ENCODE measurements around the gene SIGLEC15.
"Not testable (repeated sequence)": the region's sequence is repeated elsewhere in the genome, so short reads cannot be mapped to it uniquely, and the experiment has no call there.

Gene SIGLEC15

DNA sequence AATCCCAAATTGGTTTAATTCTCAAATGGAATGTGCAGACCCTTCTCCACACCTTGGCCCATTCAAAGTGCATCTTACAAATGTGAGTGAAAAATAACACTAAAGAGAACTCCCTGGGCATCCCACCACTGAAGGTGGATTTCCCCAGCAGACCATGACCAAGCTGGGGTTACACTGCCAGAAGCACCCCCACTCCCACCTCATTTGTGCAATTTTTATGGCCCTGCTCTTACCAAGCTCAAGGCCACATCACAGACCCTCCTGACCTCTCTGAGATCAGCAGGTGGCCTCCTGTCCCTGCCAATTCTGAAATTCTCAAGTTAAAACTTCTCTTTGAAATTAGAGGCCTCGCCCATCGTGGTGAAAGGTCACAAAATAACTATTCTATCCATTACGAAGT is 21.6 kb downstream of the SIGLEC15 start:
- no peak for DNase-seq

DNA sequence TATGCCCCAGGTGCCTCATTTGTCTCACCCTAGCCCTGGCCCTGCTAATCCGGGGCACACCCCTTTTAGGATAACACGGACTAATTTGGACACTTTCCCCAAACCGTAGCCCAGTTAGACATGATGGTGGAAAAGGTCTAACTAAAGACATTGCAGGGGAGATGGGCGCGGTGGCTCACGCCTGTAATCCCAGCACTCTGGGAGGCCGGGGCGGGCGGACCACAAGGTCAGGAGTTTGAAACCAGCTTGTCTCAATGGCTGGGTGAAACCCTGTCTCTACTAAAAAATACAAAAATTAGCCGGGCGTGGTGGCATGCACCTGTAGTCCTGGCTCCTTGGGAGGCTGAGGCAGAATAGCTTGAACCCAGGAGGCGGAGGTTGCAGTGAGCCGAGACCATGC is 23.2 kb downstream of the SIGLEC15 start:
- not testable (repeated sequence) for DNase-seq

DNA sequence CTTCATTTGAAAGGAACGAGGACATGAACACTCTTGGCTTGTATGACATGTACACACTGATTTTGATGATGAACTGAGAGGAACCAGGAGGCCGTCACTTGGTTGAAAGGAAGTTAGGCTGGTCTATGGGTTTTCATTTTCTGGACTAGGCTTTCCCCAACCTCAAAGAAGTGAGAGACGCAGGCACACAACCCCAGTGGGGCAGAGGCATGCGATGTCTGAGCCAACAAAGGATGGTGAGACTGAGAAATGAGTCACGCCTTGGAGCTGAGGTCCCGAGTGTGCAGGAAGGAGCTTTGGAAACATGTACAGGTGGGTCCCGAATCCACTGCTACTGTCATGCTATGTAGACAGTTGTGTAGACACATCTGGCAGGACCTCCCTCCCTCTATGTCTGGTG is 24.1 kb downstream of the SIGLEC15 start:
- no peak for DNase-seq

DNA sequence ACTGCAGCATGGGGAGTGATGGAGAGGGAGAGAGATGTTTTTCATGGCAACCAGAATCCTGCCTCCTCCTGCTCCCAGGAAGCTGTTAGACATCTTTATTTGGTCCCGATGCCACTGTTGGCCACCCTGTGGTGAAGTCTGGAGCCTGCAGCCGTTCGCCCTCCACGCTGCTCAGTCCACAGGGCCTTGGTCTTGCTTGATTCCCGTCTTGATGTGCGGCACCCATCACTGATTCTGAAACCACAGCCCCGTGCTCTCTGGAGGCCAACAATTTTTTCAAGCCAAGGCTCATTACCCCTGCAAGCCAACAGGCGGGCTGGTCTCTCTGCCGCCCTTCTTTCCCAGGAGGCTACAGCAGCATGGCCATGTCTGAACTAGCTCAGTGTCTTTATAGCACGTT is 24.5 kb downstream of the SIGLEC15 start:
- no peak for DNase-seq

DNA sequence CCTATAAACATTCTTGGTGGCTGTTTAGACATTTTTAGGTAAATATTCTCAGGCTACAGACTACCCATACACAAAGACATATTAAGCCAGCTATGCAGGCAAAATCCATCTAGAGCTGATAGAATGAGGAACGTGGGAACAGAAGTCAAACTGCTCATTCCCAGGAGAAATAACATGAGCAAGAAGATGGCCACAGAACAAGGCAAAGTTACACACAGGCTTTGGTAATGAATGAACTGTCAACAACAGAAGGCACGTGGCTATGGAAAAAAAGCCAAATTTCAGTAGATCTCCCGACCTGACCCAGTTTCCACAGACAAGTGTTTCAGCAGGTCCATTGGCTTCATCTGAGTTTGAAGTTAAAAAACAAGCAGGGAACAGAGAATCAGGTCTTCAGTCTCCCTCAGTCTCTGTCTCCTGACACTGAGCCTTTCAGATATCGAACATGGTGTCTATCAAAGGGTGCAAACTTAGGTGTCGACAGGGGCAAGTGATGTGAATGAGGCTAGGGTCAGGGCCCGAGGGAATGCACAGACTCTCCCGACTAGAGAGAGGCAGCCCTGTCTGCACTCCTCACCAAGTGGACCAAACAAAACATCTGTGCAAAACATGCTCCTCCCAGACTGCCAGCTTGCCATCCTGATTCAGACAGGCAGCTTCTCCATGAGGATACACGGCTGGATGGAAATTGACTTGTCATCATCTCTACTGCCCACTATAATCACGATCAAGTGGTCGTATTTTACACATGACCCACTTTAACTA is 25.9 kb downstream of the SIGLEC15 start:
- no peak for DNase-seq

DNA sequence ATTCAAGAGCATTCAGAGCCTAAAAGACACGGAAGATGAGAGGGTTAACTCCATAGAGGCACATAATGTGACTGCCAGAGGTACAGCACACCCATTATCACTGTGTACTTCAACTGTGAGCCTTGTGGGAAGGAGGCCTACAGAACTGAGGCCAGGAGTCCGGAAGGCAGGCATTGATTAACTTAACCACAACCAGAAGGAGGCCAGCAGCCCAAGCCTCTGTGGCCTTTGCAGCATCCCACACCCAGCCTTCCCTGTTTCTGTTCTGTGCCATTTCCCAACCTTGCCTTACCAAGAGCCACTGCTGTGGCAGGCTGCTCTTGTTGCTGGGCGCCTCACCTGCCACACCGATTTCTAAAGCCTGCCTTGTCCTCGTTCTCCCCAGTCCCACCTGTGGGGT is 27.2 kb downstream of the SIGLEC15 start:
- DNase-seq, result no peak

DNA sequence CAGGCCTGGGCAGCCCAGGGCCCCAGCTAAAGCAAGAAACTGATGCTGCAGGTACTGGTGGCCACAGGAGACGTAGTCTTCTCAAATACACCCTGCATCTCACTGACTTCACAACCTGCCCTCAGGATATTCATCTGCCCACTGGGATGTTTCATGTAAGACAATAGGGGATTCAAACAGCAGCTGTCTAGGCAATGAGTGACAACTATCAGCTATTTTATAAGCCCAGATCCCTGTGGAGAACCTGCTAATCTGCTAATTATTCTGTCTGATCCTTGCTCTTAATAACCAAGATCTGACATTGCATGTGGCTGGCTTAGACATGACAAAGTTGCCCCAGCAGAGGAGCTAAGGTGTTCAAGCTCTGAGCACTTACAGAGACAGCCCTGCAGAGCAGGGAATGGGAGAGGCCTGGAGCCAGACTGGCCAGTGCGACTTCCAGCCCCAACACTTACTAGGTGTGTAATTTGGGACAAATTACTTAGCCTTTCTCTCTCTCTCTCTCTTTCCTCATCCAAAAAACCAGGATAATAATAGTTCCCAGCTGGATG is 28.6 kb downstream of the SIGLEC15 start:
- no peak for DNase-seq

DNA sequence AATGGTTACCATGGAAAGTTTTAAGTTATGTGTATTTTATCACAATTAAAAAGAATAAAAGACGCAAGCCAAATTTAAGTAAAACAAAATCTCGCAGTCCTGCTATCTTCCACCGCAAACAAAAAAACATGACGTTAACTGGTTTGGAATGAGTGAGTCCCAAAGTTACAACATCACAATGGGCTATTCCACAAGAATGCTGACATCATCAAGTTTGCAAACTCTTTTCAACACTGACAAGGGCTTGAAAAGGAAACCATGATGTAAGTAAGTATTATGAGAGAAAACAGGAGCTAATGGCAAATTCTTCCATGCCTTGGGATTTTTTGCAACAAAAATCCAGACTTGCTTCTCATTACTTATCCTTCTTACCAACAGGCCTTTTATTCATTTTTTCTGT is 31.1 kb downstream of the SIGLEC15 start:
- DNase-seq, result no peak

DNA sequence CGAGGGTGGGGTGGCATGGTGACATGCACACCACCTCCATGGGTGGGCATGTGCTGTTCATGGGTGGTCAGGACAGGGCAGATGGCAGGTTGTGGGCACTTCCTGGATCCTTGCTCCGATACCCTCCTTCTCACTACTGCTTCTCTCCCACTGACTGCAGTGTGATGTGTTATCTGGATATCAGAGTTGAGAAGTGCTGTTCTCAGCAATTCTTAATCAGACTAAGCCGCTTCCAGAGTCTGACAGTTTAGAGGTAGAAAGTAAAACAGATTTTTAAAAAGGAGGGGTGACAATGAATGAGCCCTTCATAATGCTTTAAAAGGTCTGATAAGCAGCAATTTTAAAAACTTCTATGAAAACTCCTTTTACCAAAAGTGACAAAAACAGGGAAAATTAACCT is 33.9 kb downstream of the SIGLEC15 start:
- DNase-seq, result no peak

DNA sequence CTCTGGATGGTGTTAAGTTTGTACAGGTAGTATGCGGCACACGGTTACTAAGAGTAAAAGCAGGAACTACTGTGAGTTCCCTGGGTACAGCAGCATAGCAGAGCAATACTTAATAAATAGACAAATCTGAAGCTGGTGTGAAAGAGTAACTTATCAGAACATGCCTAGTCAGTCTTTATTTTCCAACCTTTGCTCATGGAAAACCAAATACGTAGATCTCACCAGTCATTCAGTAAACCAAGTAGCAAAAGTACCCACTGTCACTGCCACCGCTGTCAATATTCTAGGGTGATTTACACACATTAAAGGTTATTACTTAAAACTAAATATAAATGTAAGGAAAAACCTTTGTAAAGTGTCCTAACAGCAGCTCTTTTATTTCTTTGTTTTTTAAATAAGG is 35.0 kb downstream of the SIGLEC15 start:
- no peak for DNase-seq

DNA sequence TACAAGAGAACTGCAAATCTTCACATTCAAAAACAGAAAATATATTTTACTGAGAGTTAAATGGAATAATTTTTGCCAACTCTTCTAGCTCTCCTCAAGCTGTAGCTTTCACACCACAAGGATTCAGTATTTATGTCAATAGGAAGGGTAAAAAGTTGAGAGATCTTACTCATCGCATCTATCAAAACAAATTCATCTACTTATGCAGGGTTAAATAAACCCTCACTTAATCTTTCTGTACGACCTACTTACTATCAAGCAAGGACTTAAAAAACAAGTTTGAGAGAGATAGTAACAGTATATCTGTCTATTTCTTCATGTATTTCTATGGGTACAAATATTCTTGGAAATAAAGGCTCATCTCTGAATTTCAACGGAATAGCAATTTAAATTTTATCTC is 35.5 kb downstream of the SIGLEC15 start:
- DNase-seq, result no peak

DNA sequence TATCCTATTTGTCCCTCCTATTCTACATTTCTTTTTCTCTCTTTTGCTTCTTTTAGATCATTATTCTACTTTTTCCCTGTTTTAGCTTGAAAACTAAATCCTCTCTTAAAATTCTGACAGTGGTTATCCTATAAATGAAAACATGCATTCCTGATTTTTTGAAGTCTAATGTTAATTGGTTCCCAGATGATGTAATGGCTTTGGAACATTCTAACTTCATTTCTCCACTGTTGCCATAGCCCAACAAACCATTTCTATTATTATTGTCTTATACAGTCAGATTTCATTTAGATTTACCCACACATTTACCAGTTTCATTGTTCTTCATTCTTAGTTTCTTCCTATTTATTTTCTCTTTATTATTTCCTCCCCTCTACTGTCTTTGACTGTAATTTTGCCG is 36.5 kb downstream of the SIGLEC15 start:
- no peak for DNase-seq

DNA sequence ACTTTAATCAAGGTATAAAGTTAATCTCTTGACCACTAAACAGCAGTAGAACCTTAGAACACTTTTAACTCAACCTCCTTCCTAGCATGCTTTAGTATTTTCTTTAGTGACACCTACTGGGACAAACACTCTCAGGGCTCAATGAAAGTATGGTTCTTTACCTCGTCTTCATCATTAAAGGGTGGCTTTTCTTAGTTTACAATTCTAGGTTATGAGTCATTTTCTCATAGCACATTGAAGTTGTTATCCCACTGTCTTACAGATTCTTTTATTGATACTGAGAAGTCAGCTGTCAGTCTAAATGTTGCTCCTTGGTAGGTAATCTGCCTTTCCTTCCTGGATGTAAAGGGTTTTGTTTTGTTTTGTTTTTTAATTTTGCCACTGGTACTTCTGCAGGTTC is 38.0 kb downstream of the SIGLEC15 start:
- no peak for DNase-seq

DNA sequence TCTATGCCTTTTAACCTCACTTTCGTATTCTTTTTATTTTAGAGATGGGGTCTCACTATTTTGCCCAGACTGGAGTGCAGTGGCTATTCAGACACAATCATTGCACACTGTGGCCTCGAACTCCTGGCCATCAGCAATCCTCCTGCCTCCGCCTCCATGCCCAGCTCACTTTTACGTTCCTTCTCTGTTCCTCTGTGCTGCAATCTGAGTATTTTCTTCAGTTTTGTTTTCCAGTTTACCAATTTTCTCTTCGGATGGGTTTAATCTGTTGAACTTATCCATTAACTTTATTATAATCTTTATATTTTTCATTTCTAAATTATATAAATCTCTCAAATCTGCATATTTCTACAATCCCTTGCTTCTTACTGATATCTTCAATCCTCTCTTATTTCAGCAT is 38.6 kb downstream of the SIGLEC15 start:
- no peak for DNase-seq

DNA sequence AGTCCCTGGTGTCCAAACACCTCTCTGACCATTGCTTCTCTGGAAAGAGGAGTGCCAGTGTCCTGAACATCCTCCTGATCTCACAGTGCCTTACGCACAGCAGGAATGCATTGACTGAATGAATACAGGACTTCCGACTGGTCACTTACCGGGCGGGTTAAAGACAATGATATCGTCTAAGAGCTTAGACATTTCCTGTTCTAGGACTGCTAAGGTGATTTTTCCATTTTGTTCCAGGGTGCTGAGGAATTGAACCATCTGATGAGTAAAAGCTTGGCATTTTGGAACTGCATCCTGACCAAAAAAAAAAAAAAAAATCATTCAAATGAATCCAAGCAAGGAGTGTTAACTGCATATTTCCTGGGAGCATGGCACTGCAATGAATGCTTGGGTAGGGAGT is 40.0 kb downstream of the SIGLEC15 start:
- no peak for DNase-seq

DNA sequence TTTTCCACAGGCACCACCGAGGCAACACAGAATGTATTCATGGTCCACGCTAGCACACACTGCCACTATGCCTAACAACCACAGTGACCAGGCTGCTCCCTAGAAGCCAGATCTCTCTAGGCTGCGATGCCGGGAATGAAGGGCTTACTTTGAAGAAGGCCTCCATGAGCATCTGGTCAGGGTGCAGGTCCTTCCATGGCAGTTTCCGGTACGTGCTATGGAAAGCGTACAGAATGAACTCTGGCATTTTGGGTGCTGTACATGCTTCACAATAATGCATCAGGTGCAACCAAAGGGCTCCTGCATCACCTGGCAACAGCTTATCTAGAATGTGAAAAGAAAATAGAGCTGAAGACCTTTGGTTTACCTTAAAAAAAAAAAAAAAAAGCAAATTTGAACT is 44.9 kb downstream of the SIGLEC15 start:
- DNase-seq, result no peak

DNA sequence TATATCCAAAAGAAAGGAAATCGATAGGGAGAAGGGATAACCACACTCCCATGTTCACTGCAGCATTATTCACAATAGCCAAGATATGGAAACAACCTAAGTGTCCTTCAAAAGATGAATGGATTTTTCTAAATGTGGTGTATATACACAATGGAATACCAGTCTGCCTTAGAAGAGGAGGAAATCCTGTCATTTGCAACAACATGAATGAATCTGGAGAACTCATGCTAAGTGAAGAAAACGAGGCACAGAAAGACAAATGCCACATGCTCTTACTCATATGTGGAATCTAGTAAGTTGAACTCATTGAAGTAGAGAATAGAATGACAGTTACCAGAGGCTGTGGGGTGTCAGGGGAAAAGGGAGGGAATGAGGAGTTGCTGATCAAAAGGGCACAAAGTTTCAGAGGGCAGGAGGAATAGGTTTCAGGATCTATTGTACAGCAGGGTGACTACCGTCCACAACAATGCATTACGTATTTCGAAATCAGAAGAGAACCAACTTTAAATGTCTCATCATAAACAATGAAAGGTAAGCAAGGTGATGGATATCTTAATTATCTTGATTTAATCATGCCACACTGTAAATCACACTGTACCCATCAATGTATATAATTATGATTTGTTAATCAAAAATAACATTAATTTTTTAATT is 46.1 kb downstream of the SIGLEC15 start:
- DNase-seq, result no peak

DNA sequence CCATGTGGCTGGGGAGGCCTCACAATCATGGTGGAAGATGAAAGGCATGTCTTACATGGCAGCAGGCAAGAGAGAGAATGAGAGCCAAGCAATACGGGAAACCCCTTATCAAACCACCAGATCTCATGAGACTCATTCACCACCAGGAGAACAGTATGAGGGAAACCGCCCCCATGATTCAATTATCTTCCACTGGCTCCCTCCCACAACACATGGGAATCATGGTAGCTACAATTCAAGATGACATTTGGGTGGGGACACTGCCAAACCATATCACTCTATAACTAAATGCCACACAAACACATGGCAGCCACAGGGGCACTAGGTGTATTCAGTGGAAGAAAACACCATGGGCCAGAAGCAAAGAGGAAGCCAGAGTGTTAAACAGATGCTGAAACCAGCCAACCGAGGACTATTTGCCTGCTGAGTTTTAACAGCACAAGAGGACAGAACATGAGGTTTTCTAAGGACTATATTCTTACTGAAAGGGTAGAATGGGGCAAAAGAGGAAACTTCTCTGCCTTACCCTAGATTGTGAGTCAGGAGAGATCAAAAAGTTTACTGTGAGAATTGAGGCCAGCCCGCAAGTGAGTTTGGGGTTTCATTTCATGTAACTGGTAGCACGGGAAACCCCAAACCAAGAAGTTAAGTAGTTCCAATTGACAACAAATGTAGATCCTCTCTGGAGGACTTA is 49.2 kb downstream of the SIGLEC15 start:
- peak; percentile 67 for DNase-seq

DNA sequence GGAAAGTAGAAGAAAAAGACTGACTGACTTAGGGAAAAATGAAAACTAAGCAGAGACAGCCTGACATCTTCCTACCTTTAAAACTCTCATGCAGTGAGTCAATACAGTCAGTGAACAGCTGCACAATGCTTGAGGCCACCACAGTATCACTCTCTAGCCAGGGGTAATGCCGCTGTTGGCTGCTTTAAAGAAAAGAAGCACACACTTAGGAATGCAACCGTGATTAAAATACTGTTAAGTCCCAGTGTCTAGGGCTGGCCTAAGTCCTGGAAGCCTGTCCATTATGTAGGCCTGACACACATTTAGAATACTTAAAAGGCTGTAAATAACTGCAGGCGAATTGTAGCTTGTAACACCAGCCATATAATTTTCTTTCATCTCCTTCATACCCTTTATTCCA is 50.7 kb downstream of the SIGLEC15 start:
- no peak for DNase-seq

DNA sequence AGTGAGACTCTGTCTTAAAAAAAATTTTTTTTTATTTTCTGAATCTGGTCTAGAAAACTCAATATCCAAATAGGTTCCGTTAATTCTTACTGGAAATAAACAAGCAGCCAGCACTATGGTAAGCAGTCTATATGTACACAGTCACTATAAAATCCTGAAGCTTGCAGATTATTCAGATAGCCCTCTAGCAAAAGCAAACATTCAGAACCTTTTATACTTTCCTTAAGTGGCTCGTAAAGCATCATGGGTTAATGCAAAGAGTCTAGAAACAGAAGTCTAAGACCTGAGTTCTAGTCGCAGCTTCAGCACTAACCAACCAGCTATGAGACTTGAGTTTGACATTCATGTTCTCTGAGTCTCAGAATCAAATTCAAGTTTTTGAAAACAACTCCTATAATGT is 51.9 kb downstream of the SIGLEC15 start:
- DNase-seq, result no peak

DNA sequence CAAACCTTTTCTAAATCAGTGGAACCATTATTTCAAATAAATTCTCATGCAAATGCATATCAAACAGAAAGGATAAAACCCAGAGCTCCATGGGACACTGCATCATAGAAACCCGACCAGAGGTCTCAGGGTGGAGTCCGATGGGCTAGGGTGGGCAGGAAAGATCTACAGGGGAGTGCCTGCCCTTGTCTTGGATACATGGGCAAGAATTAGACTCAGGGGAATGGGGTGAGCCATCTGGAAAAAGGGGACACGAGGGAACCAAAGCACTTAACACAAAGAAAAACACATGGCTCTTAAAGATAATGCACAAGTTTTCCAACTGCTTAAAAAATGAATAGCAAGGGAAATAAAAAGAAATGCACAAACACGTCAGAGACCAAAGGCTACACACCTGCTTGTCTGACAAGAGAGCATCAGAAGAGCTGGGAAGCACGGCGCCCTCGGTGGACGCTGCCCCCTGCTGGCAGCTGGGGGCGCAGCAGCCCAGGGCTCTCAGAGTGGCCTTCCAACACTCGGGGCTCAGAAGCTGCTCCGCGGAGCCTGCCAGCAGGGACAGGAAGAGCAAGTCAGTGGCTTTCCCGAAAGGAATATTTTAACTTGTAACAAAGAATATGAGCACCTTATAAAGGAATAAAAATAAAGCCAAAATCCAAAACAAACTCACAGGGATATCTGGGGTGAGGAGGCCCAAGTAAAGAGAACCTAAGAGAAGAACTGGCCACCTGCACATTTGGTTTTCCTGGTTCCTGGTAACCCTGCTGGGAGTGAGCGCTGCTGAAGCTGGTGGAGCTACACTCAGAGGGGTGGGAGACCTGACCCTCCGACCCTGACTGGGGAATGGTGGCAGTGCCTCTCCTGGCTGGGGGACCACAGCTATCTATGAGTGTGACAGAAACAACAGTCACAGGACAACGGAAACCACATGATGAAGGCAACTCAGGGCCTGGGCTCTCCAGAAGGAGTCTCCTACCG is 54.5 kb downstream of the SIGLEC15 start:
- DNase-seq, result peak; percentile 72

DNA sequence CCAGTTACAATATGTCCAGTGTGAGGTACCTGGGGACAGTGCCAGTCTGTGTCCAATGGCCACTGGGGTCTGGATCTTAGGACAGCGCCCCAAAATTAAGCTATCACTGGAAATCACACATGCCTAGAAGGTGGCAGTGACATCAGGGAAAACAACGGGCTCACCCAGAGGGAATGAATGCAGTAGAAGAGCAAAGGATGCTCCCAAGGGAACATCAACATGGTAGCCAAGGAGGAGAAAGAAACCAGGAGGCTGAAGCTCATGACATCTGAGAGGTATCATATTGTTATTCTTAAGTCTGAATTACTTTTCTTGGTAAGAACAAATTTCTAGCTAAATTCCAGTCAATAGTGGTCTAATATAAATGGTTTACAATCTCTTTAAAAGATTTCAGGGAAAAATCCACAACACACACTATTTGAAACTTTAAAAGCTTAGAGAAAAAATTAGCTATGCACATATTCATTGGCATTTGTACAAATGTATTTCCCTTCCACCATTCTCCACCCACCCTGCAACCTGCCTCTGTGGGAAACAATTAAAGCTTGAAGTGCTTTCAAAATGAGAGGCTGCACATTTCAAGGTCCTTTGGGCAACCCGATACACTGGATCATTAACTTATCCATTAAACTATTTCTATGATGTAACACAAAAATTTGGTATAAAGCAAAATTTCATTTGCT is 55.5 kb downstream of the SIGLEC15 start:
- DNase-seq, result no peak
